HG03108 (cell line): Measurements from ENCODE around the gene C1orf159.
A peak's percentile ranks its signal among the peaks of the same experiment; 100 is the strongest.
"Not testable (repeated sequence)": the region's sequence is repeated elsewhere in the genome, so short reads cannot be mapped to it uniquely, and the experiment has no call there.

Experiments
- ATAC-seq: cut with Tn5 transposase; IDR thresholded peaks from one replicate; pipeline ENCODE4 v1.9.1; 2021; ENCODE audit warnings: moderate library complexity; ENCODE audit not compliant: unreplicated experiment

Gene C1orf159

GRCh38 chr1:1115786-1116700 lies at the start of gene C1orf159:
C1orf159 (minus strand) TSS chr1:1116089; CDS start chr1:1091543, 24,546 bp downstream.
- ATAC-seq = peak; percentile 88

GRCh38 chr1:1165485-1165884 lies 49.6 kb upstream of the C1orf159 start:
- no peak for ATAC-seq

GRCh38 chr1:1164701-1165451 lies 49.0 kb upstream of the C1orf159 start:
- ATAC-seq = no peak

- no peak for ATAC-seq
These were observed 48.4 kb upstream of the C1orf159 start for GRCh38 chr1:1164361-1164700.

GRCh38 chr1:1163538-1164070 lies 47.7 kb upstream of the C1orf159 start:
- no peak for ATAC-seq

- ATAC-seq = no peak
These were observed 47.0 kb upstream of the C1orf159 start for GRCh38 chr1:1162597-1163537.

GRCh38 chr1:1161683-1162079 lies 45.8 kb upstream of the C1orf159 start:
- no peak for ATAC-seq

- ATAC-seq = no peak
These were observed 45.3 kb upstream of the C1orf159 start for GRCh38 chr1:1161078-1161682.

GRCh38 chr1:1160281-1160930 lies 44.5 kb upstream of the C1orf159 start:
- ATAC-seq = no peak

- peak; percentile 28 for ATAC-seq
These were observed 42.2 kb upstream of the C1orf159 start for GRCh38 chr1:1157914-1158710.

- peak; percentile 56 for ATAC-seq
These were observed 41.6 kb upstream of the C1orf159 start for GRCh38 chr1:1157426-1157913.

- no peak for ATAC-seq
These were observed 41.1 kb upstream of the C1orf159 start for GRCh38 chr1:1157033-1157365.

GRCh38 chr1:1156140-1157032 lies 40.5 kb upstream of the C1orf159 start:
- no peak for ATAC-seq

- ATAC-seq = no peak
These were observed 39.4 kb upstream of the C1orf159 start for GRCh38 chr1:1155258-1155657.

GRCh38 chr1:1153874-1154273 lies 38.0 kb upstream of the C1orf159 start:
- ATAC-seq = no peak

- ATAC-seq = not testable (repeated sequence)
These were observed 37.3 kb upstream of the C1orf159 start for GRCh38 chr1:1153215-1153614.

GRCh38 chr1:1152431-1152830 lies 36.5 kb upstream of the C1orf159 start:
- not testable (repeated sequence) for ATAC-seq

GRCh38 chr1:1151306-1151705 lies 35.4 kb upstream of the C1orf159 start:
- no peak for ATAC-seq
